ENCODE results near the gene TMEM151B.

Gene TMEM151B

DNA sequence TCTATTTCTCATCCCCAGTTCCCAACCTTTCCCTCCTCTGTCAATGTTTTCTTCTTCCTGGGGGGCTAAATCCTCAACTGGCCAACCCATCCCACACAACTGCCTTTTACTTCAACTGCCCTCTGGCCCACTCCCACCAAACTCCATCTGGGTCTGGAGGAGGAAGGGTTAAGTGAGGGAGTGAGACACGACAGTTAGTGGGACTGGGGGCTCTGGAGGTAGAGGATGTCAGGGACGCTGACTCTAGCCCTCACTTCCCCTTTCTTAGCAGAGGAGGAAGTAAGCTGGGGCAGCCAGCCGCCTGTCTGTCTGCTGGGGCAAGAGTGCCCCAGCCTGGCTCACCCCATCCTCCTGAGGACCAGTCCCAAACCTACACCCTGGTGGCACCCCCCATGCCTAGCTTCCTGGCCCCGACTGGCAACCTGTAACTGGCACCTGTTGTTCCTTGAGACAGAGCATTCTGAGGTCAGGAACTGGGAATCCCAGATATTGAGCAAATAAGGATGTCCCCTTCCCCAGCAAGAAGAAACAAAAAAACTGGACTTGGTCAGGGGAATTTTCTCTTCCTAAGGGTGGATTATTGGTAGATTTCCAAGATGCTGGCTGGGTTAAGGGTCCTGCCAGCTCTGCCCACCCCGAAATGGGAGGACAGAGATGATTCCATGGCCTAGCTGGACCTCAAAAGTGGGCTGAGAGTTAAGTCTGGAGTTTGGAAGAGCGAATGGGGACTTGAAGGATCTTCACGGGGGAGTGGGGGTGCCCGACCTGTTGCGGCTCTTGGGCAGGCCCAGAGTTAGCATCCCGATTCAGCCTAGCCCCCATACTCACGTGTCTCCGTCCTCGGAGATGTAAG, 5.9 kb upstream of the TMEM151B start:
- no peak for DNase-seq (ENCODE audit: low read depth)

DNA sequence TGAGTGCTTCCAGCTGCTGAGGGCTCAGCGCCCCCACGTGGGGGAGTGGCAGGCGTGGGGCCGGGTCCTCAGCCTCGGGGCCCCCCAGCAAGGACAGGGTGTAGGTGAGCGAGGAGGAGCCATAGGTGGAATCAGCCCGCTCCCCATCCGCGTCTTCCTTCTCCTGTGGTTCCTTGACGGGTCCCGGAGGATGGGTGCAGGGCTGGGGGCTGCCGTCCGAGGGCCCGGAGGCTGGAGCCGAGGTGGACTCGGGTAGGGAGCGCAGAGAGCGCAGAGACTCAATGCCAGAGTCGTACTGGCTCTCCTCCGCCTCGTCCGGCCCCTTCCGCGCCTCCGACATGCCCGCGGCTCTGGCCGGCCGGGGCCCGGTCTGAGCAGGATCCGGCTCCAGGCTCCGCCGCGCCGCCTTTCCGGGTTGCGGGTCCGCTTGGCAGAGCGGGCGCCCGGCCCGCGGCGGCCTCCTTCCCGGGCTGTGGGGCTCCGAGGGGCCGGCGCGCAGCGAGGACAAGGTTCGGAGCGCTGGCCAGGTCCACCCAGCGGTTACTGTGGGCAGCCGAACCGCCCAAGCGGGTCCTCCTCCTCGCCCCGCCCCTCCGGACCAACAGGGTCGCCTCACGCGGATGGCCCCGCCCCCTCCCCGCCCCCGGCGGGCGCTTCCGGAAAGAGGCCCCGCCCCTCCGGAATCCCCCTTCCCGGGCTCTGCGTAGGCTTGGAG, 5.1 kb upstream of the TMEM151B start, which contains the start of gene NFKBIE:
TSS of gene NFKBIE (minus strand) at position 545 of the 715 bp plus-strand sequence. CDS start at position 340, 205 bp downstream.
- DNase-seq (ENCODE audit: low read depth): no peak

DNA sequence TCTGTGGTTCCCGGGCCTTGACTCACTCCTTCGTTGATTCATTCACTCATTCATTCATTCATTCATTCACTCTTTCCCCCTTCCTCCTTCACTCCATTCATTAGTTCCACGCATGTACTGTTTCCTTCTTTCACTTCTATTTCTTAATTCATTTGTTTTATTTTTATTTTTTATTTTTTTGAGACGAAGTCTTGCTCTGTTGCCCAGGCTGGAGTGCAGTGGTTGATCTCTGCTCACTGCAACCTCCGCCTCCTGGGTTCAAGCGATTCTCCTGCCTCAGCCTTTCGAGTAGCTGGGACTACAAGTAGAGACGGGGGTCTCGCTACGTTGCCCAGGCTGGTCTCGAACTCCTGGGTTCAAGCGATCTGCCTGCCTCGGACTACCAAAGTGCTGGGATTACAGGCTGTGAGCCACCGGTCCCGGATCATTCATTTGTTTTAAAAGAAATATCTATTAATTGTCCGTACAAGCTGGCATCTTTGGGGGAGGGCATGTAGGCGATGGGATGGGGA, 4.5 kb upstream of the TMEM151B start:
- no peak for DNase-seq (ENCODE audit: low read depth)

DNA sequence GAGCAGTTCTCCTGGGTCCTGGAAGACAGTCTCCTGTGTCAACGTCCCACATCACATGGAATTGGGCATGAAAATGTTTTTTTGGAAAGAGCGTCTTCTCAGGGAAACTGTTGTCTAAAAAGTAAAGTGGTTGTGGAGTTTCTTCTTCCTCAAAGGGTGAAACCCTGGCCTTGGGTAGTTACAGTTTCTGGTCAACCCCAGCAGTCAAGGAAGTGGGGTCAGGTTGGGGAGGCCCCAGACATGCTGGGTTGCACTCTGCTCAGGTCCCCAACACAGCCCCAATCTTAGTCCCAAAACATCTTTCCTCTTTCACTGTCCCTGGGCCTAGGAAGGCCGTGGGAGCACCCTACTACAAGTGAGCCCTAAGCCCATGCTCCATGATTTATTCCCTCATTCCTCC, 3.9 kb upstream of the TMEM151B start:
- no peak for DNase-seq (ENCODE audit: low read depth)

DNA sequence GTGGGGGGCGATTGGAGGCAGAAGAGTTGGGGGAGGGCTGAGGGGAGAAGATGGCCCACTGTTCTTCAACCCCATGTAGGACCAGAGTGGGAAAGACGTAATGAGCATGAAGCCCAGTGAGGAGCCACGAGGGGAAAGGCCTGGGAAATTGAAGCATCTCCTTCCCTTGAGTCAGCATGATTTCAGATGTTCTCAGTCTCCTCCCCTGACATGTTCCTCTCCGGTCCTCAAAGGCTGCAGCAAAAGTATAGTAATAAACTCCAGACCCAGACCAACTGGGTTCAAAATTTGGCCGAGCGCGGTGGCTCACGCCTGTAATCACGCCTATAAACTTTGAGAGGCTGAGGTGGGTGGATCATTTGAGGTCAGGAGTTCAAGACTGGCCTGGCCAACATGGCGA, 3.0 kb upstream of the TMEM151B start:
- no peak for DNase-seq (ENCODE audit: low read depth)

DNA sequence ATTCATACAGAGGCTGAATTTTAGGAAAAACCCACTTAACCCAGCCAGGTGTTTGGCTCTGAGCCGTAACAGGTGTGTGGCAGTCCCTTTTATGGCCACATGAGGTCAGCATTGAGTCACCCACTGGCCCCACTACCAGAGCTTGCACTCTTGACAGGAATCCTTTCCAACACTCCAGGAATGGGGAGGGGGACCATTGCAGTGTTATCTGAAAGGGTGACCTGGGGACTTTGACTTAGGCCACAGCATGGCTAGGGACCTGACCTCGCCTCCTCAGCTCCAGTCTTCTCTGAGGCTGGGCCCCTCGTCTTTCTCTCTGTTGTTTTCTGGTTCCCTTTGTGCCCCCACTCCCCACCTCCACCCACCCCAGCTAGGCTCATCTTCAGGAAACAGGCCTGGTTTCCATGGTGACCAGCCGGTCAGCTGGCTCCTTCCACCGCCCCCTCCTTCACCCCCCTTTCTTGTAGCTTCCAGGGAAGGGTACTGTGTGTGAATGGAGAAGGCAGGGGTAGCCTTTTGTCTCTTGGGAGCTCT, 2.1 kb upstream of the TMEM151B start:
- no peak for DNase-seq (ENCODE audit: low read depth)

DNA sequence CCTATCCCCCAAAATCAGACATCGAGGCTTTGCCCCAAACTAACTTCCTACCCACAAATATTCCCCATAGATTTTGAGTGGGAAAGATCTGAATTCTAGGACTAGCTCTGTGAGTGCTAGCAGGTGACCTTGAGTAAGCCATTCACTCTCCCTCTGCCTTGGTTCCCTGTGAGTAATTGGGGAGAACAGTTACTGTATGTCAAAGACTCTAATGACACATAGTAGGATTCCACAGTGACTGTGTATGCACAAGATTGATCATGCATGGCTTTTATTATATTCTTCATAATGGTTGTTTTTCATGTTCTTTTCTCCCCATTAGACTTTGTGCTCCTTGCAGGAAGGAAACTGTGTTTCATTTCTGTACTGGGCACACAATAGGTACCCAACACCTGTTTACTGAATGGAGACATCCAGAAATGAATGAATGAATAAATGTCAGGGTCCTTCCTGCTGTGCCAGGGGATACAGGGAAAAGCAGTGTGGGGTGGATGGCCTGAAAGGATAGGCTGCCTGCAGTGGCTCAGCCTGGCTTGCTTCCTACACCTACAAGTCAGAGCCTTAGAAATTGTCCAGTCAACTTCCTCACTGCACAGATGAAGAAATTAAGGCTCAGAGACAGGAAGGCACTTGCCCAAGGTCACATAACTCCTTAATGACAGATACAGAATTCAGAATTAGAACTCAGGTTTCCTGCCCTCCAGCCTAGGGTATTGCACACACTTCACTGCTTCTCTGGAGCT, 901 bp upstream of the TMEM151B start:
- no peak for DNase-seq (ENCODE audit: low read depth)

DNA sequence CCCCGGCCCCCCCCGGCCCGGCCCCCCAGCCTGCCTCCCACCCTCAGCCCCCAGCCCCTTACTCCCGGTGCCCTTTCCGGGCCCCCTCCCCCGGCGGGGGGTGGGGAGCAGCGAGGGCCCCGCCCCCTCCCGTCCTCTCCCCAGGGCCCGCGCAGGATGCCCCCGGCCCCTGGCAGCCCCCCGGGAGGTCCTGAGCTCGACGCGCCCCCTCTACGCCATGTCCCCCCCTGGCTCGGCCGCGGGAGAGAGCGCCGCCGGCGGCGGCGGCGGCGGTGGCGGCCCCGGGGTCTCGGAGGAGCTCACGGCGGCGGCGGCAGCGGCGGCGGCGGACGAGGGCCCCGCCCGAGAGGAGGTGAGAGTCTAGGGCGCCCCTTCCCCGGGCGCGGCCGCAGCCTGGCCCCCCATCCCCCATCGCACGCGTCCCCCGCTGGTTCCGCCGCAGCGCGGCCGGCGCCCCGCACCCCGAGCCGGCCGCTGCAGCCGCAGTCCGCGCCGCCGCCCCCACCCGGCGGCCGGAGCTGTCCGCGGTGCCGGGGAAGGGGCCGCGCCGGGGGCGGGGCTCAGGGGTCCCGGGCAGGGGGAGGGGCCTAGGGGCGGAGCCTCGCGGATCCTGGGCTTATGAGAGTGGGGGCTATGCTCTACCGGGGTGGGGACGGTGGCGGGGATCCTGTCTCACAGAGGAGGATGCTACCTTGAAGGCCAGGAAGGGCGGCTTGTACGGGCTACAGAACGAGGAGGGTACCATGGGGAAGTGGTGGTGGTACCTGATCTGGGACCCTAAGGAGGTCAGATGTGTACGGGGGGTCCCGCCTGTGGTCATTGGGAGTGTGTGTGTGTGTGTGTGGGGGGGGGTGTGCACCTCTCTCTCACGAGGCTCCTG, 516 bp downstream of the TMEM151B start:
- DNase-seq (ENCODE audit: low read depth): no peak

DNA sequence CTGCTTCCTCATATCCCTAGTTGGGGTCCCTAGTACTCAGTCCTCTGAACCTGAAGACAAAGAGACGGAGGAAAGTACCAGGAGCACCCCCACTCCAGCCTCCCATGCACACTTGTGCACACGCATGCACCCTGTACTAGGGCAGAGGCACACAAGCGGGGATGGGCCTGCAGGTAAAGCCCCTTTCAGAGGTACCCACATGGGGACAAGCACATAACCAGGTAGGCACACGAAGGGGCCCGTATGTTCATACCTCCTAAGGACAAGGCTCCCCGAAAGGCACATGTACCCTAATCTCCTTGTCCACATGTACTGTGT, 1.1 kb downstream of the TMEM151B start:
- no peak for DNase-seq (ENCODE audit: low read depth)

DNA sequence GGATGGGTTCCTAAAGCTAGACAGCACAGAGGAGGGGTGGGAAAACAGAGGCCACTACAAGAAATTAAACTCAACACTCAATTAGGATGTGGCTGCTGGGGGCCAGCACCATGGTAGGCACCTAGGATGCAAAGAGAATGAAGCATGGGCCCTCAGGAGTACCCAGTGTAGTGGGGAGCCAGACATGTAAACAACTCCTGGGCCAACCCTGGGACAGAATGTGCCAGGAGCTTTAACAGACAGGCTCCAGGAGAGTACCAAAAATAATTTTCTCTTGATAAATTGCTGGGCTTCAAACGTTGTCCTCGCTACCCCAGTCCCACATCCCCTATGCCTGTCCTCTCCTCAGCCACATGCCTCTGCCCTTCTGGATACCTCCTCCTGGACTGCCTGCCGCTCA, 1.7 kb downstream of the TMEM151B start:
- DNase-seq (ENCODE audit: low read depth): no peak

DNA sequence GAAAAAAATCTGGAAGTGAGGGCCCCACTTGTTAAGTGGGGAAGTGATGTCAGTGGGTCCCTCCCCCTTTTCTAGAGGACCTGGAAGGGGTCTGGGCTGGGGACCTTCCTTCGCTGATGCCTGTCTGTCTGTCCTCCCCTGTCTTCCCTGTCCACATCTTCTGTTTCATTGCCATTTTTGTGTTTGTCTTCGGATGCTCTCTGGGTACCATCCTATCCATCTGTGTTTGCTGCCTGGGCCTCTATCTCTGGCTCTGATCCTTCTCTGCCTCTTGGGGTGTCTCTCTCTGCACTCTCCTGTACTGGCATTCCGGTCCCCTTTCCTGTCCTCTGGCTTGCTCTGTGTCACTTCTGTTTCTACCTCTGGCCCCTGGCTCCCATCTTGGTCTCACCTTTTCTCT, 2.3 kb downstream of the TMEM151B start:
- no peak for DNase-seq (ENCODE audit: low read depth)

DNA sequence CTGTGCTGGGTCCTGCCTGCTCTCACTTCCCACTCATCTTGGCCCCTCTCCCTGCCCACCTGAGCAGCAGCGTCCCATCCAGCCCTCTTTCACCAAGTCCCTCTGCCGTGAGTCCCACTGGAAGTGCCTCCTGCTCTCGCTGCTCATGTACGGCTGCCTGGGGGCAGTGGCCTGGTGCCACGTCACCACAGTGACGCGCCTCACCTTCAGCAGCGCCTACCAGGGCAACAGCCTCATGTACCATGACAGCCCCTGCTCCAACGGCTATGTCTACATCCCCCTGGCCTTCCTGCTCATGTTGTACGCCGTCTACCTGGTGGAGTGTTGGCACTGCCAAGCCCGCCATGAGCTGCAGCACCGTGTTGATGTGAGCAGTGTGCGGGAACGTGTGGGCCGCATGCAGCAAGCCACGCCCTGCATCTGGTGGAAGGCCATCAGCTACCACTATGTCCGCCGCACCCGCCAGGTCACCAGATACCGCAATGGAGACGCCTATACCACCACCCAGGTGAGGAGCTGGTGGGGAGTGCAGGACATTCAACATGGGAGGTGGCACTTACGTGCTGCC, 2.8 kb downstream of the TMEM151B start:
- no peak for DNase-seq (ENCODE audit: low read depth)

DNA sequence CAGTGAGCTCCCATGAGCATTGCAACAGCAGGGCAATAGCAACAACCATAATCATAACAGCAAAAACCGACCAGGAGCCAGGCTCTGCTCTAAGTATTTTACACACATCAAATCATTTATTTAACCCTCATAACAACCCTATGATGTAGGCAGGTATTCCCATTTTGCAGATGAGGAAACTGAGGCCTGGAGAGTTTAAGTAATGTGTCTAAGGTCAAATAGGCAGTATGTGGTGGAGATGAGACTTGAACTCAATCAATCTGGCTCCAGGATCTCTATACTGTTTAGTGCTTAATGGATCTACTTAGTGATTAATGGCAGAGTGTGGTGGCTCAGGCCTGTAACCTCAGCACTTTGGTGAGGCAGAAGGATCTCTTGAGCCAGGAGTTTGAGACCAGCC, 3.4 kb downstream of the TMEM151B start:
- DNase-seq (ENCODE audit: low read depth): no peak

DNA sequence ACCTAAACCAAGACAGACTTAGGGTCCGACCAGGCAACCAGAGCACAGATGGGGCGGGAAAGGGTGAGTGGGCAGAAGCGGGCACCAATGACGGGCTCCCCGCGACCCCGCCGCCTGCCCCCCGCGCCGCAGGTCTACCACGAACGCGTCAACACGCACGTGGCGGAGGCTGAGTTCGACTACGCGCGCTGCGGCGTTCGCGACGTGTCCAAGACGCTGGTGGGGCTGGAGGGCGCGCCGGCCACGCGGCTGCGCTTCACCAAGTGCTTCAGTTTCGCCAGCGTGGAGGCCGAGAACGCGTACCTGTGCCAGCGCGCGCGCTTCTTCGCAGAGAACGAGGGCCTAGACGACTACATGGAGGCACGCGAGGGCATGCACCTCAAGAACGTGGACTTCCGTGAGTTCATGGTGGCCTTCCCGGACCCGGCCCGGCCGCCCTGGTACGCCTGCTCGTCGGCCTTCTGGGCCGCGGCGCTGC, 5.1 kb downstream of the TMEM151B start:
- DNase-seq (ENCODE audit: low read depth): no peak

DNA sequence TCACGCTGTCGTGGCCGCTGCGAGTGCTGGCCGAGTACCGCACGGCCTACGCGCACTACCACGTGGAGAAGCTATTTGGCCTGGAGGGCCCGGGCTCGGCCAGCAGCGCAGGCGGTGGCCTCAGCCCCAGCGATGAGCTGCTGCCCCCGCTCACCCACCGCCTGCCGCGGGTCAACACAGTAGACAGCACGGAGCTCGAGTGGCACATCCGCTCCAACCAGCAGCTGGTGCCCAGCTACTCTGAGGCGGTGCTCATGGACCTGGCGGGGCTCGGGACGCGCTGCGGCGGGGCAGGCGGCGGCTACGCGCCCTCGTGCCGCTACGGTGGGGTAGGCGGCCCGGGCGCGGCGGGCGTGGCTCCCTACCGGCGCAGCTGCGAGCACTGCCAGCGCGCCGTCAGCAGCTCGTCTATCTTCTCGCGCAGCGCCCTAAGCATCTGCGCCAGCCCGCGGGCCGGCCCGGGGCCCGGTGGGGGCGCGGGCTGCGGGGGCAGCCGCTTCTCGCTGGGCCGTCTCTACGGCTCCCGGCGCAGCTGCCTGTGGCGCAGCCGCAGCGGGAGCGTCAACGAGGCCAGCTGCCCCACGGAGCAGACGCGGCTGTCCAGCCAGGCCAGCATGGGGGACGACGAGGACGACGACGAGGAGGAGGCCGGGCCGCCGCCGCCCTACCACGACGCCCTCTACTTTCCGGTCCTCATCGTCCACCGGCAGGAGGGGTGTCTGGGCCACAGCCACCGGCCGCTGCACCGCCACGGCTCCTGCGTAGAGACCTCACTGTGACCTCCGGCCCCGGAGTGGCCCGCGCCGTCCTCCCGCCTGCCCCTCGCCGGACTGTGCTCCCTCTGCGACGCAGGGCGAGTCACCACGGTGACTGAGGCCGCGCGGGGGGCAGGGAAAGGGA, 5.7 kb downstream of the TMEM151B start:
- no peak for DNase-seq (ENCODE audit: low read depth)

DNA sequence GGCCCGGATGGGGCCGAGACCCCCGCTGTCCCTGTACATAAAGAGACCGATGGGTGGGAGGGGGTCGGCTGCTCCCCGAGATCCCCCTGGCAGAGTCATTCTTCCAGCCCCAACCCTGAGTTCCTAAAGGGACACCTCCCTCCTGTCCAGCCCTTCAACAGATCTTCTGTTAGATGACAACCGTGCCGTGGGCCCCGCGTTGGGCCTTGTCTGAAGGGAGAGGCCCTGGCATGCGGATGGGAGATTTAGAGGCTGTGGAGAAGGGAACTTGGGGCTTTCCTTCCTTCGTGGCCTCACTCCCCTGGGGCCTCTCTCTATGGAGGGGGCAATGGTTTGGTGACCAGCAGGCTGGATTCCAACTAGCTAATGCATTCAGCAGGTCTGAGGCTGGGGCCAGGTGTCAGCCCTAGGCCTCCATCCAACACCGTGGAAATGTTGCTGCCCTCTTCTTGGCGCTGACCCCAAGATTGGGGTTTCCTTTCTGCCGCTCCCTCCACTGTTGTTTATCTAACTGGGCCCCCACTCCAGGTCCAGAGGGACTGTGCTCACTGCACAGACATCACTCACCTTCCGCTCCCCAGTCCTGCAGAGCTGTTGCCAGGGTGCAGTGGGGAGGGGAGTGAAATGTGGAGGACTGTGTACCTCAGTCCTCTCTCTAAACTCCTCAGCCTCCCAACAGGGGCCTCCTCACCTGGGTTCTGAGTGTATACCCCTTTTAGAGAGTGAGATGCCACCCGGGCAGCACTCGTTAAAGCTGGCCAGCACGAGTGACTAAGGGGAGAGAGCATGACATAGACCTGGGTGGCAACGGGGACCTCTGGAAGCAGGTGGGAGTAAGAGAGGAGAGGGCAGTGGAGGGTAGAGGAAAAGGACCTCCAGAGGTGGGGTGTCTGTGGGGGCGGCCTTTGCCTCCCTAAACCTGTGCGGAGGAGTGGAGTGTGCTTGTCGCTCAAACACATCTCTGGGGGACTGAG, 6.7 kb downstream of the TMEM151B start:
- DNase-seq (ENCODE audit: low read depth): no peak

DNA sequence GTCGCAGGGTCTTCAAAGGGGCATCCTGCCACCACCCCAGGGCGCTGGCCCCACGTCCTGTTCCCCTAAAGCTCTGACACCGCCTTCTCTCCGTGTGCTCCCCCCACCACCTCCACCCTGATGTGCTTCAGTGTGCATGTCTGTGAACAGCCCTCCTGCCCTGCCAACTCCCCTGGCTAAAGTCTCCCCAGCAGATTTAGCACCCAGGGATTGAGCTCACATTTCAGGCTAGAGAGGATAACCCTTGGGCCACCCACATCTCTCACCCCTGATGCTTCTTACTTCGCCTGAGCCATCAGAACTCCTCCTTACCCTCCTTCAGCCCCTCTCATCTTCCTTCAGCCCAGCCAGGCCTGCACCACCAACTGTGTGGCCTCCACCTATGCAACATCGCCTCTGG, 7.5 kb downstream of the TMEM151B start:
- no peak for DNase-seq (ENCODE audit: low read depth)

DNA sequence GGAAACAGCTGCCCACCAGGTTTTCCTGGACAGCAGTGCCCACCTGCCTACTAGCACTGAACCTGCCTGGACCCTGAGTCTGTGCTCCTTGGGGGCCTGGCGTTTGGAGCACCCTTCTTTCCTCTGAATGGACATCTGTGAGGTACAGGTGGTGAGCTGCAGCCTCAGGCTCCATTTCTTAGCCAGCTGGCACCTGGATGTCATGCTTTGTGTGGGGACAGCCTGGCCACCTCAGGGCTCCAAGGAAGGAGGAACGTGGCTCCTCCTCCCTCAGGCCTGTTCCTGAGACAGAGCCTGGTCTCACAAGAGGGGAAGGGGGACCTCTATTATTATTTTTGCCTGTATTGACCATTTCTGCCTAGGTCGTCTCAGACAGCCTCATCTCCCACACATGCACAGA, 8.1 kb downstream of the TMEM151B start:
- DNase-seq (ENCODE audit: low read depth): no peak
